IMR-90 (cell line): ENCODE results near the gene MAP4K1. TPM values are rescaled to one million over a fixed set of nuclear protein-coding genes. Genes with fewer than 3 reads are reported as not detected.

ENCODE experiments used
- ATAC-seq: fragments of 200-7000 bp; cut with Tn5 transposase; 2 replicates; pipeline ENCODE4 v1.9.1; 2020; ENCODE audit warnings: low read depth, mild to moderate bottlenecking, moderate library complexity
- BruUV-seq: library from RNA; stranded (reverse); fragments of 400-500 nt; replicated peaks from 2 replicates; lab custom pipeline; 2021; lab: Mats Ljungman, UMichigan
- CTCF ChIA-PET: fragments of 300-600 bp; formaldehyde crosslinking; extraction: SDS; loops from one replicate; lab custom pipeline; 2021; ENCODE audit warnings: antibody characterized with exemption; lab: Yijun Ruan, JAX
- POLR2A ChIA-PET: fragments of 300-600 bp; sonication (Branson Sonifier 250); formaldehyde crosslinking; loops from one replicate; lab custom pipeline; 2022; ENCODE audit warnings: antibody characterized with exemption; ENCODE audit not compliant: unreplicated experiment; lab: Charles Lee
- DNase-seq: peaks from one replicate; pipeline ENCODE4 v3.0.0; 2013
- H2AFZ ChIP-seq: replicated peaks from 2 replicates; pipeline ENCODE3; 2013; ENCODE audit warnings: low read length, mild to moderate bottlenecking; ENCODE audit not compliant: poor library complexity
- H2AK5ac ChIP-seq: 2 replicates; pipeline ENCODE4 v1.6.1; 2013; ENCODE audit warnings: low read depth, low read length, inconsistent platforms
- H2AK9ac ChIP-seq: replicated peaks from 2 replicates; pipeline ENCODE3; 2013; ENCODE audit warnings: mild to moderate bottlenecking, low read depth, low read length, moderate library complexity; ENCODE audit not compliant: poor library complexity
- H2BK120ac ChIP-seq: 2 replicates; pipeline ENCODE4 v1.6.1; 2013; ENCODE audit warnings: low read depth, low read length, inconsistent platforms
- H2BK15ac ChIP-seq: 3 replicates; pipeline ENCODE4 v1.6.1; 2013; ENCODE audit warnings: low read depth, low read length, inconsistent platforms
- H2BK20ac ChIP-seq: 2 replicates; pipeline ENCODE4 v1.6.1; 2013; ENCODE audit warnings: low read depth, mild to moderate bottlenecking, inconsistent platforms, low read length, moderate library complexity
- H2BK5ac ChIP-seq: 2 replicates; pipeline ENCODE4 v1.6.1; 2013; ENCODE audit warnings: mild to moderate bottlenecking, low read depth, low read length, inconsistent platforms; ENCODE audit not compliant: poor library complexity, severe bottlenecking
- H3K14ac ChIP-seq: replicated peaks from 2 replicates; pipeline ENCODE4 v1.6.1; 2013; ENCODE audit warnings: low read depth, low read length, inconsistent platforms
- H3K18ac ChIP-seq: 2 replicates; pipeline ENCODE4 v1.6.1; 2013; ENCODE audit warnings: low read depth, low read length, control low read depth
- H3K23ac ChIP-seq: 2 replicates; pipeline ENCODE4 v1.6.1; 2013; ENCODE audit warnings: low read depth, low read length, inconsistent platforms
- H3K27ac ChIP-seq: 2 replicates; pipeline ENCODE4 v1.5.1; 2013; ENCODE audit warnings: mild to moderate bottlenecking, control low read depth, low read length; ENCODE audit not compliant: insufficient read depth
- H3K27me3 ChIP-seq: 2 replicates; pipeline ENCODE4 v1.6.1; 2013; ENCODE audit warnings: low read length; ENCODE audit not compliant: control insufficient read depth, insufficient read depth
- H3K36me3 ChIP-seq: 2 replicates; pipeline ENCODE4 v1.6.1; 2013; ENCODE audit warnings: low read length, mixed read lengths; ENCODE audit not compliant: control insufficient read depth, insufficient read depth
- H3K4ac ChIP-seq: 2 replicates; pipeline ENCODE4 v1.6.1; 2013; ENCODE audit warnings: low read depth, low read length, inconsistent platforms
- H3K4me1 ChIP-seq: 2 replicates; pipeline ENCODE4 v1.6.1; 2013; ENCODE audit warnings: low read length, mixed read lengths; ENCODE audit not compliant: control insufficient read depth, insufficient read depth
- H3K4me2 ChIP-seq: 2 replicates; pipeline ENCODE4 v1.6.1; 2013; ENCODE audit warnings: low read depth, mild to moderate bottlenecking, control low read depth, low read length, moderate library complexity
- H3K4me3 ChIP-seq: 2 replicates; pipeline ENCODE4 v1.5.1; 2013; ENCODE audit warnings: low read depth, mild to moderate bottlenecking, control low read depth, low read length, moderate library complexity; ENCODE audit not compliant: insufficient read depth
- H3K56ac ChIP-seq: 2 replicates; pipeline ENCODE4 v1.6.1; 2013; ENCODE audit warnings: low read length, inconsistent platforms; ENCODE audit not compliant: insufficient read depth; ENCODE audit errors: extremely low read depth
- H3K79me1 ChIP-seq, 2 experiments: 2 replicates each; pipeline ENCODE4 v1.6.1; 2013; ENCODE audit warnings: low read length in 2 of 2, inconsistent platforms in 1 of 2, low read depth in 1 of 2
- H3K9ac ChIP-seq: 2 replicates; pipeline ENCODE4 v1.6.1; 2013; ENCODE audit warnings: low read depth, low read length, control low read depth
- H3K9me1 ChIP-seq: 2 replicates; pipeline ENCODE4 v1.6.1; 2013; ENCODE audit warnings: low read length, inconsistent platforms; ENCODE audit not compliant: insufficient read depth
- H3K9me3 ChIP-seq: 2 replicates; pipeline ENCODE4 v1.6.1; 2013; ENCODE audit warnings: low read length; ENCODE audit not compliant: control insufficient read depth, insufficient read depth
- H4K20me1 ChIP-seq: 2 replicates; pipeline ENCODE4 v1.6.1; 2013; ENCODE audit warnings: low read length, inconsistent platforms; ENCODE audit not compliant: insufficient read depth
- H4K5ac ChIP-seq: 2 replicates; pipeline ENCODE4 v1.6.1; 2013; ENCODE audit warnings: mild to moderate bottlenecking, low read depth, low read length, control low read depth
- H4K8ac ChIP-seq, 2 experiments: 2 replicates each; pipeline ENCODE4 v1.6.1; 2013; ENCODE audit warnings: low read depth in 2 of 2, low read length in 2 of 2, control low read depth in 1 of 2, inconsistent platforms in 1 of 2
- H4K91ac ChIP-seq: 2 replicates; pipeline ENCODE4 v1.6.1; 2013; ENCODE audit warnings: low read depth, low read length, inconsistent platforms; ENCODE audit not compliant: insufficient read depth
- CEBPB ChIP-seq: IDR thresholded peaks from 2 replicates; pipeline ENCODE4 v1.6.1; 2012; ENCODE audit warnings: low read depth, low read length, improper control_type of control experiment
- NFE2L2 ChIP-seq: fragments of 150-350 bp; IDR thresholded peaks from 2 replicates; pipeline ENCODE4 v1.6.1; 2016; ENCODE audit warnings: low read depth, mild to moderate bottlenecking, low read length
- WGBS, 2 experiments: methylation state at CpG; one replicate each; pipeline versions ENCODE4 v1.1.5 to v1.1.7; 2013; ENCODE audit warnings: missing lambda C conversion rate in 2 of 2; ENCODE audit not compliant: insufficient read length in 1 of 2; ENCODE audit errors: extremely low coverage in 2 of 2; 5-methylcytosine and 5-hydroxymethylcytosine counted together
- dilution Hi-C: fragments of 300-500 bp; cut with HindIII; formaldehyde crosslinking; loops from one replicate; pipeline ENCODE4 v1.14.3; 2018; ENCODE audit warnings: low sequenced_read_pairs; ENCODE audit not compliant: unreplicated experiment
- in situ Hi-C: fragments of 300-500 bp; cut with MboI; formaldehyde crosslinking; loops from 3 replicates; pipeline ENCODE4 v1.14.3; 2019; ENCODE audit warnings: low sequenced_read_pairs, inconsistent platforms, mixed read lengths
- intact Hi-C: fragments of 100-400 bp; cut with micrococcal nuclease; formaldehyde crosslinking; loops from 2 replicates; pipeline ENCODE4 v1.10.0; 2022
- polyA plus RNA-seq, 3 experiments: library from polyadenylated mRNA; depleted of rRNA; stranded (reverse); fragments of >200 nt; gene quantifications; 2 replicates each; pipeline ENCODE4 v1.2.3, GENCODE V29; 2012; ENCODE audit warnings: low replicate concordance in 1 of 3
- total RNA-seq: library from RNA; depleted of rRNA; stranded (reverse); fragments of >200 nt; gene quantifications from 2 replicates; pipeline ENCODE4 v1.2.3, GENCODE V29; 2012

The MAP4K1 gene
- total and polyA plus RNA-seq, 2 of the 4 experiments (the other 2 are of a cell fraction) = 0.22 TPM; not detected in 1

- Histone ChIP-seq H4K8ac (peak overlapping the region in 1 of 2 experiments; percentile 48; a peak in 1 of 4 replicates), H3K23ac (peak overlapping the region; percentile 93), H2BK20ac (peak overlapping the region; percentile 70; the same call in 1 of the 2 replicates), H3K27ac (peak overlapping the region; percentile 91; the same call in 1 of the 2 replicates), H3K27me3 (no peaks in the 10 kb centered on the region), H2BK120ac (peak overlapping the region; percentile 71; the same call in 1 of the 2 replicates), H2BK5ac (peak overlapping the region; percentile 93), H2AK9ac (peak overlapping the region; percentile 76), H4K20me1 (peaks cover 72% of the 10 kb centered on the region), H4K91ac (peak overlapping the region; percentile 23; the same call in 1 of the 2 replicates), H3K4me3 (no peak overlapping the region), H3K4me1 (peaks cover 38% of the 10 kb centered on the region), H2AK5ac (peak overlapping the region; percentile 46), H3K79me1 (peaks cover 0 to 33% of the 10 kb centered on the region in 2 experiments; a peak in 2 of 4 replicates), H3K4ac (peak overlapping the region; percentile 79), H3K9ac (no peak overlapping the region; the same call in 1 of the 2 replicates), H3K9me1 (peaks cover 18% of the 10 kb centered on the region), H4K5ac (0 out of 2 replicates have a peak overlapping the region, but pooled peaks have one; percentile 15), H2AFZ (peak overlapping the region; percentile 15), H3K36me3 (peaks cover 2% of the 10 kb centered on the region; the same call in 1 of the 2 replicates), H2BK15ac (peak overlapping the region; percentile 10; the same call in 1 of the 3 replicates), H3K9me3 (no peaks in the 10 kb centered on the region), H3K4me2 (peak overlapping the region; percentile 28), H3K14ac (peak overlapping the region; percentile 74), H3K56ac (peak overlapping the region; percentile 49), H3K18ac (no peak overlapping the region; the same call in 1 of the 2 replicates)
- in situ Hi-C loops (no loop called here), intact Hi-C loops (loop anchor here (5.0 kb wide), 1 partner anchor 36 kb away; no protein-coding TSS in a partner anchor), dilution Hi-C loops (no loop called here)
- ChIA-PET POLR2A (no interaction called here), CTCF (no interaction called here)
- peak; percentile 60 for DNase-seq
- WGBS, 2 experiments = 80% methylated on average over 5 of the region's 12 CpGs; no CpG with 5 or more reads in 1 of the 2 experiments
- TF ChIP-seq CEBPB = peak; percentile 82
- TF ChIP-seq NFE2L2 = no peak
- no peak for ATAC-seq
- BruUV-seq = no TSS peak
Observed at GRCh38 chr19:38650911-38651584, 33.3 kb upstream of the MAP4K1 start.
